ENCODE results near the gene MDGA2. TPM values are rescaled to one million over a fixed set of nuclear protein-coding genes. Genes with fewer than 3 reads are reported as not detected.

The MDGA2 gene
- total RNA-seq, 1 donor from 2014 or later = not detected

GRCh38 chr14:47389535-47389934, 285.9 kb downstream of the MDGA2 start:
- intact Hi-C loops (cut with micrococcal nuclease) = no loop called here

DNA sequence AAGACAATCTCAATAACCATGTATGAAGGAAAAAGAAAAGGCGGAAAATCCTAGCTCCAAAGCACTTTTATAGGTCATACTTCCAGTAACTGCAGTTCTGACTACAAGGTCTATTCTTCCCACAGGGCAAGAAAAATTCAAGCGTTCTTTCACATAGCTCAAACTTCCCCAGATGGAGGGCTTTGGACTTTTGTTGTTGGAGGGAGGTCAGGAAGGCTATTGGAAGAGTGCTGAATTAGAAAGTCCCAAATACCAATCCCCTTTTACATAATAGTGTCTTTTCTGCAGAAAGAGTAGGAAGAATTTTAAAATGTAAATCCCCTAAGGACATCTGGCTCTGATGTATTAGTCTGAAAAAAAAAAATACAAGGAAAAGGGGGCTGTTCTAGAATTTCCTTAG, 309.4 kb downstream of the MDGA2 start:
- TF ChIP-seq, protein P1, sequence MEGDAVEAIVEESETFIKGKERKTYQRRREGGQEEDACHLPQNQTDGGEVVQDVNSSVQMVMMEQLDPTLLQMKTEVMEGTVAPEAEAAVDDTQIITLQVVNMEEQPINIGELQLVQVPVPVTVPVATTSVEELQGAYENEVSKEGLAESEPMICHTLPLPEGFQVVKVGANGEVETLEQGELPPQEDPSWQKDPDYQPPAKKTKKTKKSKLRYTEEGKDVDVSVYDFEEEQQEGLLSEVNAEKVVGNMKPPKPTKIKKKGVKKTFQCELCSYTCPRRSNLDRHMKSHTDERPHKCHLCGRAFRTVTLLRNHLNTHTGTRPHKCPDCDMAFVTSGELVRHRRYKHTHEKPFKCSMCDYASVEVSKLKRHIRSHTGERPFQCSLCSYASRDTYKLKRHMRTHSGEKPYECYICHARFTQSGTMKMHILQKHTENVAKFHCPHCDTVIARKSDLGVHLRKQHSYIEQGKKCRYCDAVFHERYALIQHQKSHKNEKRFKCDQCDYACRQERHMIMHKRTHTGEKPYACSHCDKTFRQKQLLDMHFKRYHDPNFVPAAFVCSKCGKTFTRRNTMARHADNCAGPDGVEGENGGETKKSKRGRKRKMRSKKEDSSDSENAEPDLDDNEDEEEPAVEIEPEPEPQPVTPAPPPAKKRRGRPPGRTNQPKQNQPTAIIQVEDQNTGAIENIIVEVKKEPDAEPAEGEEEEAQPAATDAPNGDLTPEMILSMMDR (IDR thresholded peaks at IDR 0.05) = no peak
- Mint-ChIP-seq H3K4me3 (no peak overlapping the region), H3K27me3 (no peaks in the 10 kb centered on the region), H3K9me3 (peaks cover 2% of the 10 kb centered on the region), H3K4me1 (no peaks in the 10 kb centered on the region), H3K36me3 (ENCODE audit: low read depth) (no peaks in the 10 kb centered on the region), H3K27ac (no peak overlapping the region)
- CTCF ChIA-PET = no interaction called here
- no peak for ATAC-seq (ENCODE audit: low read depth)
- intact Hi-C loops (cut with micrococcal nuclease) = no loop called here
- no peak for DNase-seq
- POLR2A ChIA-PET = no interaction called here

More at GRCh38 chr14:47389535-47389934, 285.9 kb downstream of the MDGA2 start:
- ATAC-seq (ENCODE audit: low read depth) (no peak), DNase-seq (no peak)
- Mint-ChIP-seq H3K27ac (no peak overlapping the region), H3K27me3 (no peaks in the 10 kb centered on the region), H3K36me3 (ENCODE audit: low read depth) (no peaks in the 10 kb centered on the region), H3K9me3 (no peaks in the 10 kb centered on the region), H3K4me3 (no peak overlapping the region), H3K4me1 (no peaks in the 10 kb centered on the region)
- TF ChIP-seq, protein P1 (IDR thresholded peaks at IDR 0.05) = no peak
- POLR2A ChIA-PET = no interaction called here
- CTCF ChIA-PET = no interaction called here

DNA sequence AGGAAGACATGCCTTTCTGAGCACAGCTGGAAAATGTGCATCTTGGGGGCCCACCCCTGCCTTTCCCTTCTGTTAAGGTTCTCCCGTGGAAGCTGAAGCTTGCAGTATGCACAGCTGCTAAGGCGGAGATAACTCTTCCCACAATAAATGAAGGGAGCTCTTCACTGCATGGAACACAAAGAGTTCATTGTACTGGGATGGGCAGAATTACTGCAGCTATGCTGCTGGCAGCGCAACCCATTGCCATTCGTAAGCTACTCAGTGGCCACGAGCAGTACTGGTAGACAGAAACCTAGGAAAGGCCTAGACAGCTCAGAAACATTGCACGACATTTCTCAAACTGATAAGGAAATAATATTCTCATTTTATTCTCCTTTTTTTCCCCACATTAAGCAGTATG, 310.2 kb downstream of the MDGA2 start:
- ChIA-PET CTCF (no interaction called here), POLR2A (no interaction called here)
- intact Hi-C loops (cut with micrococcal nuclease) = no loop called here
- H3K36me3 Mint-ChIP-seq (ENCODE audit: low read depth) = no peaks in the 10 kb centered on the region
- DNase-seq (no peak), ATAC-seq (ENCODE audit: low read depth) (no peak)
- H3K4me3 Mint-ChIP-seq = no peak overlapping the region
- peaks cover 2% of the 10 kb centered on the region for H3K9me3 Mint-ChIP-seq
- no peaks in the 10 kb centered on the region for H3K4me1 Mint-ChIP-seq
- no peaks in the 10 kb centered on the region for H3K27me3 Mint-ChIP-seq
- TF ChIP-seq, protein P1 (IDR thresholded peaks at IDR 0.05) = no peak
- H3K27ac Mint-ChIP-seq = no peak overlapping the region

DNA sequence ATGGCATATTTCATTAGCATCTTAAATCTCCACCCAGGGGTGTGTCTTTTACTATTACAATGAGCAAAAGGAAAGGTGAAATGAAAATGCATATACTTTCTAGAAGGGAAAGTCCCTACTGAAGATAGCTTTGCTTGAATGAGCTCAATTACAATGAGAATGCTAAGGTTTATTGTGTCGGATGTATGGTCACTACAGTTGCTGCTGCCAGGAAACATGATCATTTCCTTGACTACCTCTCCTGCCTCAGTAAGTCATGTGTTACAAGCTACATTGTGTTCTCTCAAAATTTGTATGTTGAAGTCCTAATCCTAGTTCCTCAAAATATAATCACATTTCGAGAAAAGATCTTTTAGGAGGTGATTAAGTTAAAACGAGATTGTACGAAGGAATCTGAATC, 322.2 kb downstream of the MDGA2 start:
- DNase-seq (no peak), ATAC-seq (ENCODE audit: low read depth) (no peak)
- TF ChIP-seq, protein P1 (IDR thresholded peaks at IDR 0.05) = no peak
- Mint-ChIP-seq H3K27ac (no peak overlapping the region), H3K27me3 (no peaks in the 10 kb centered on the region), H3K4me3 (no peak overlapping the region), H3K9me3 (peaks cover 7% of the 10 kb centered on the region), H3K36me3 (ENCODE audit: low read depth) (no peaks in the 10 kb centered on the region), H3K4me1 (no peaks in the 10 kb centered on the region)
- POLR2A ChIA-PET = no interaction called here
- CTCF ChIA-PET = no interaction called here
- intact Hi-C loops (cut with micrococcal nuclease) = no loop called here

DNA sequence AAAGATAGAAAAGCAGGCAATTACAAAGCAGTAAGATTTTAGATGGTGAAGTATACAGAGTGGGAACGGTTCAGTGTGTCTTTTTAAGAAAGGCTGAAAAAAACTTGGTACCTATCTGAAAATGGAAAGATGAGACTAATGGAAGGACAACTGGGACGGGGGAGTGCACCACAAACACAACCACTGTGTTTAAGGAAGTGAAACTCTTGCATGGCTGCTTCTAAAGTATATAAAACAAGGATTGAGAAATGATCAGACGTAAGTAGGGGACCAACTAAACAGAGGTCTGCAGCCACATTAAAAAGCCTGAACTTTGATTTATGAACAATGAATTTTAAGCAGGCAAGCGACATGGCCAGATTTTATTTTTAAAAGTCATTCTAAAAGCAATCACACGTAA, 328.6 kb downstream of the MDGA2 start:
- CTCF ChIA-PET = no interaction called here

More for the DNA sequence above, 328.6 kb downstream of the MDGA2 start:
- no peak for ATAC-seq (ENCODE audit: low read depth)
- no peaks in the 10 kb centered on the region for H3K27me3 Mint-ChIP-seq
- DNase-seq = no peak
- intact Hi-C loops (cut with micrococcal nuclease) = no loop called here
- TF ChIP-seq, protein P1 (IDR thresholded peaks at IDR 0.05) = no peak
- no peaks in the 10 kb centered on the region for H3K9me3 Mint-ChIP-seq
- no peak overlapping the region for H3K4me3 Mint-ChIP-seq
- no peaks in the 10 kb centered on the region for H3K36me3 Mint-ChIP-seq (ENCODE audit: low read depth)
- H3K4me1 Mint-ChIP-seq = no peaks in the 10 kb centered on the region
- POLR2A ChIA-PET = no interaction called here
- no peak overlapping the region for H3K27ac Mint-ChIP-seq

Data from activated B cell treated with CpG ODN at 0.5 μM for 24 hours (primary cell).